Activated CD4-positive, alpha-beta memory T cell treated with anti-CD3 and anti-CD28 coated beads for 36 hours (primary cell): ENCODE results near the gene CEP112. TPM values are rescaled to one million over a fixed set of nuclear protein-coding genes. Genes with fewer than 3 reads are reported as not detected.

ENCODE experiments used
- CTCF ChIA-PET: fragments of 350-600 bp; sonication (Branson Sonifier 250); formaldehyde crosslinking; loops from one replicate; lab custom pipeline; 2021; ENCODE audit warnings: antibody characterized with exemption, inconsistent platforms; lab: Charles Lee
- POLR2A ChIA-PET: fragments of 350-600 bp; sonication (Branson Sonifier 250); formaldehyde crosslinking; loops from one replicate; lab custom pipeline; 2021; ENCODE audit warnings: antibody characterized with exemption; lab: Charles Lee
- DNase-seq: peaks from one replicate; pipeline ENCODE4 v3.0.0-alpha.2; 2020
- H3K27ac Mint-ChIP-seq: one replicate; pipeline ENCODE4 v1.8.0; 2021; ENCODE audit warnings: mixed read lengths
- H3K27me3 Mint-ChIP-seq: one replicate; pipeline ENCODE4 v1.8.0; 2021; ENCODE audit warnings: mixed read lengths
- H3K36me3 Mint-ChIP-seq: one replicate; pipeline ENCODE4 v1.8.0; 2021; ENCODE audit warnings: mixed read lengths
- H3K4me1 Mint-ChIP-seq: one replicate; pipeline ENCODE4 v1.8.0; 2021; ENCODE audit warnings: low read depth, mixed read lengths
- H3K4me3 Mint-ChIP-seq: one replicate; pipeline ENCODE4 v1.8.0; 2021; ENCODE audit warnings: mild to moderate bottlenecking, mixed read lengths
- H3K9me3 Mint-ChIP-seq: one replicate; pipeline ENCODE4 v1.8.0; 2021; ENCODE audit warnings: mixed read lengths
- intact Hi-C: fragments of 100-400 bp; cut with micrococcal nuclease; formaldehyde crosslinking; loops from one replicate; pipeline ENCODE4 v1.15.1; 2023
- total RNA-seq, 2 experiments: library from RNA; stranded (reverse); gene quantifications; one replicate each; pipeline ENCODE4 v1.2.3, GENCODE V29; 2021

Gene CEP112
- total RNA-seq, 2 experiments from 2014 or later = 3.3 to 3.7 TPM

- intact Hi-C loops = loop anchor here (10.0 kb wide), 1 partner anchor 256 kb away; no protein-coding TSS in a partner anchor
- no peaks in the 10 kb centered on the region for H3K27me3 Mint-ChIP-seq
- no peak for DNase-seq
- H3K9me3 Mint-ChIP-seq = peaks cover 27% of the 10 kb centered on the region
- H3K36me3 Mint-ChIP-seq = peaks cover 8% of the 10 kb centered on the region
- no peak overlapping the region for H3K27ac Mint-ChIP-seq
- POLR2A ChIA-PET = no interaction called here
- peaks cover 15% of the 10 kb centered on the region for H3K4me1 Mint-ChIP-seq
- CTCF ChIA-PET = no interaction called here
- H3K4me3 Mint-ChIP-seq = no peak overlapping the region
Measured at GRCh38 chr17:65910836-65911235, 281.1 kb downstream of the CEP112 start.

GRCh38 chr17:65902831-65903522, 289.0 kb downstream of the CEP112 start:
- H3K9me3 Mint-ChIP-seq = no peaks in the 10 kb centered on the region
- intact Hi-C loops = no loop called here
- CTCF ChIA-PET = no interaction called here
- no peak overlapping the region for H3K27ac Mint-ChIP-seq
- H3K27me3 Mint-ChIP-seq = no peaks in the 10 kb centered on the region
- H3K4me1 Mint-ChIP-seq = no peaks in the 10 kb centered on the region
- H3K36me3 Mint-ChIP-seq = no peaks in the 10 kb centered on the region
- POLR2A ChIA-PET = no interaction called here
- H3K4me3 Mint-ChIP-seq = no peak overlapping the region
- no peak for DNase-seq

GRCh38 chr17:65902155-65902554, 289.8 kb downstream of the CEP112 start:
- ChIA-PET CTCF (no interaction called here), POLR2A (no interaction called here)
- intact Hi-C loops = no loop called here
- no peak overlapping the region for H3K27ac Mint-ChIP-seq
- H3K9me3 Mint-ChIP-seq = no peaks in the 10 kb centered on the region
- no peaks in the 10 kb centered on the region for H3K4me1 Mint-ChIP-seq
- H3K36me3 Mint-ChIP-seq = no peaks in the 10 kb centered on the region
- no peak for DNase-seq
- no peaks in the 10 kb centered on the region for H3K27me3 Mint-ChIP-seq
- no peak overlapping the region for H3K4me3 Mint-ChIP-seq

- DNase-seq = no peak
- H3K27ac Mint-ChIP-seq = no peak overlapping the region
- POLR2A ChIA-PET = no interaction called here
- CTCF ChIA-PET = no interaction called here
- H3K4me1 Mint-ChIP-seq = no peaks in the 10 kb centered on the region
- H3K9me3 Mint-ChIP-seq = no peaks in the 10 kb centered on the region
- intact Hi-C loops = no loop called here
- H3K4me3 Mint-ChIP-seq = no peak overlapping the region
- H3K36me3 Mint-ChIP-seq = no peaks in the 10 kb centered on the region
- no peaks in the 10 kb centered on the region for H3K27me3 Mint-ChIP-seq
Measured at GRCh38 chr17:65901394-65901793, 290.5 kb downstream of the CEP112 start.

- H3K4me3 Mint-ChIP-seq = no peak overlapping the region
- intact Hi-C loops = no loop called here
Measured at GRCh38 chr17:65900216-65900615, 291.7 kb downstream of the CEP112 start.

GRCh38 chr17:65898651-65899050, 293.3 kb downstream of the CEP112 start:
- no peaks in the 10 kb centered on the region for H3K9me3 Mint-ChIP-seq
- no peak overlapping the region for H3K4me3 Mint-ChIP-seq
- H3K27ac Mint-ChIP-seq = no peak overlapping the region
- CTCF ChIA-PET = no interaction called here
- no peak for DNase-seq
- no peaks in the 10 kb centered on the region for H3K4me1 Mint-ChIP-seq
- intact Hi-C loops = no loop called here
- POLR2A ChIA-PET = no interaction called here
- H3K27me3 Mint-ChIP-seq = no peaks in the 10 kb centered on the region
- H3K36me3 Mint-ChIP-seq = no peaks in the 10 kb centered on the region

More at GRCh38 chr17:65900216-65900615, 291.7 kb downstream of the CEP112 start:
- H3K27me3 Mint-ChIP-seq = no peaks in the 10 kb centered on the region
- no peaks in the 10 kb centered on the region for H3K36me3 Mint-ChIP-seq
- ChIA-PET CTCF (no interaction called here), POLR2A (no interaction called here)
- no peak for DNase-seq
- H3K27ac Mint-ChIP-seq = no peak overlapping the region
- H3K4me1 Mint-ChIP-seq = no peaks in the 10 kb centered on the region
- H3K9me3 Mint-ChIP-seq = no peaks in the 10 kb centered on the region

- no peaks in the 10 kb centered on the region for H3K36me3 Mint-ChIP-seq
- CTCF ChIA-PET = no interaction called here
- H3K9me3 Mint-ChIP-seq = no peaks in the 10 kb centered on the region
- no peaks in the 10 kb centered on the region for H3K27me3 Mint-ChIP-seq
- DNase-seq = no peak
- no peak overlapping the region for H3K27ac Mint-ChIP-seq
- POLR2A ChIA-PET = no interaction called here
- H3K4me3 Mint-ChIP-seq = no peak overlapping the region
- intact Hi-C loops = no loop called here
- no peaks in the 10 kb centered on the region for H3K4me1 Mint-ChIP-seq
Measured at GRCh38 chr17:65896889-65897288, 295.0 kb downstream of the CEP112 start.

- DNase-seq = no peak
- Mint-ChIP-seq H3K9me3 (no peaks in the 10 kb centered on the region), H3K27me3 (no peaks in the 10 kb centered on the region), H3K4me3 (no peak overlapping the region), H3K27ac (no peak overlapping the region), H3K4me1 (no peaks in the 10 kb centered on the region), H3K36me3 (no peaks in the 10 kb centered on the region)
- ChIA-PET CTCF (no interaction called here), POLR2A (no interaction called here)
- intact Hi-C loops = no loop called here
Measured at GRCh38 chr17:65895969-65896368, 296.0 kb downstream of the CEP112 start.

- intact Hi-C loops = no loop called here
- ChIA-PET POLR2A (no interaction called here), CTCF (no interaction called here)
- H3K27me3 Mint-ChIP-seq = no peaks in the 10 kb centered on the region
- no peak overlapping the region for H3K27ac Mint-ChIP-seq
- DNase-seq = no peak
- H3K36me3 Mint-ChIP-seq = no peaks in the 10 kb centered on the region
- H3K4me1 Mint-ChIP-seq = no peaks in the 10 kb centered on the region
- H3K9me3 Mint-ChIP-seq = no peaks in the 10 kb centered on the region
- no peak overlapping the region for H3K4me3 Mint-ChIP-seq
Measured at GRCh38 chr17:65893692-65894279, 298.1 kb downstream of the CEP112 start.

- ChIA-PET POLR2A (no interaction called here), CTCF (no interaction called here)
- no peak for DNase-seq
Measured at GRCh38 chr17:65892912-65893377, 299.0 kb downstream of the CEP112 start.

GRCh38 chr17:65891231-65891735, 300.6 kb downstream of the CEP112 start:
- no peak for DNase-seq
- Mint-ChIP-seq H3K4me3 (no peak overlapping the region), H3K4me1 (no peaks in the 10 kb centered on the region), H3K36me3 (no peaks in the 10 kb centered on the region), H3K27ac (no peak overlapping the region), H3K9me3 (no peaks in the 10 kb centered on the region), H3K27me3 (no peaks in the 10 kb centered on the region)
- intact Hi-C loops = no loop called here
- CTCF ChIA-PET = no interaction called here
- POLR2A ChIA-PET = no interaction called here

More at GRCh38 chr17:65892912-65893377, 299.0 kb downstream of the CEP112 start:
- Mint-ChIP-seq H3K4me1 (no peaks in the 10 kb centered on the region), H3K27ac (no peak overlapping the region), H3K36me3 (no peaks in the 10 kb centered on the region), H3K9me3 (no peaks in the 10 kb centered on the region), H3K4me3 (no peak overlapping the region), H3K27me3 (no peaks in the 10 kb centered on the region)
- intact Hi-C loops = no loop called here

- CTCF ChIA-PET = no interaction called here
- intact Hi-C loops = no loop called here
- H3K9me3 Mint-ChIP-seq = no peaks in the 10 kb centered on the region
- H3K27ac Mint-ChIP-seq = no peak overlapping the region
- no peak for DNase-seq
- no peak overlapping the region for H3K4me3 Mint-ChIP-seq
- POLR2A ChIA-PET = no interaction called here
- H3K4me1 Mint-ChIP-seq = no peaks in the 10 kb centered on the region
- no peaks in the 10 kb centered on the region for H3K36me3 Mint-ChIP-seq
- no peaks in the 10 kb centered on the region for H3K27me3 Mint-ChIP-seq
Measured at GRCh38 chr17:65888649-65889048, 303.3 kb downstream of the CEP112 start.
